H1 (cell line): ENCODE data around the gene BECN2. TPM values are rescaled to one million over a fixed set of nuclear protein-coding genes. Genes with fewer than 3 reads are reported as not detected.

Experiments used
- EP300 ChIP-seq, 2 experiments: IDR thresholded peaks; 1 replicate in 1 of 2; 2 replicates in 1 of 2; pipeline ENCODE4 v1.6.1; 2011 to 2012; ENCODE audit warnings: low read depth in 2 of 2, low read length in 2 of 2, mild to moderate bottlenecking in 2 of 2, borderline replicate concordance in 1 of 2, inconsistent platforms in 1 of 2, moderate library complexity in 1 of 2
- GABPA ChIP-seq: IDR thresholded peaks from 2 replicates; pipeline ENCODE4 v1.6.1; 2011; ENCODE audit warnings: mild to moderate bottlenecking, low read length, moderate library complexity, borderline replicate concordance; ENCODE audit not compliant: insufficient read depth
- POLR2A ChIP-seq, 2 experiments: IDR thresholded peaks; 1 replicate in 1 of 2; 2 replicates in 1 of 2; pipeline ENCODE4 v1.6.1; 2011; ENCODE audit warnings: low read depth in 2 of 2, low read length in 2 of 2, mild to moderate bottlenecking in 2 of 2; ENCODE audit errors: control extremely low read depth in 1 of 2
- SAP30 ChIP-seq: fragments of 300-600 bp; sonication (generic); IDR thresholded peaks from 2 replicates; pipeline ENCODE4 v1.7.1; 2012; ENCODE audit warnings: low read length, moderate library complexity, mild to moderate bottlenecking, inconsistent platforms; ENCODE audit not compliant: insufficient read depth, insufficient replicate concordance
- SP4 ChIP-seq: IDR thresholded peaks from 2 replicates; pipeline ENCODE4 v1.6.1; 2012; ENCODE audit warnings: low read length, inconsistent platforms
- SUZ12 ChIP-seq: fragments of 200-600 bp; sonication (generic); IDR thresholded peaks from 2 replicates; pipeline ENCODE4 v1.6.1; 2012; ENCODE audit warnings: mild to moderate bottlenecking, inconsistent platforms, low read length, moderate library complexity, mixed read lengths
- TCF12 ChIP-seq: IDR thresholded peaks from 2 replicates; pipeline ENCODE4 v1.6.1; 2011; ENCODE audit warnings: low read depth, mild to moderate bottlenecking, low read length
- polyA plus RNA-seq, 7 experiments: library from polyadenylated mRNA; depleted of rRNA in 3 of 7; stranded (reverse) in 5 of 7; unstranded in 2 of 7; fragments of >200 nt in 5 of 7; fragments of 200-250 nt in 2 of 7; gene quantifications; 1 replicate in 5 of 7; 2 replicates in 1 of 7; 4 replicates in 1 of 7; pipeline versions ENCODE4 v1.2.1 to v1.2.3, GENCODE V29; 2011 to 2013; ENCODE audit warnings: missing spikeins in 2 of 7, mixed read lengths in 2 of 7
- total RNA-seq: library from RNA; stranded (reverse); fragmentation: NEBNext Ultra II Directional; extraction: Animal tissue kit (Norgen Biotek cat#: 25700); gene quantifications from 2 replicates; pipeline ENCODE4 v1.2.1, GENCODE V29; 2021
- TF ChIP-seq, protein P1 (sequence below): fragments of 300-600 bp; sonication (generic); IDR thresholded peaks from 2 replicates; pipeline ENCODE4 v1.7.1; 2012; ENCODE audit warnings: low read length, moderate library complexity, mild to moderate bottlenecking, inconsistent platforms; ENCODE audit not compliant: insufficient replicate concordance
- TF ChIP-seq, protein P2 (sequence below): IDR thresholded peaks from 2 replicates; pipeline ENCODE4 v1.6.1; 2011; ENCODE audit warnings: low read length, improper control_type of control experiment
- TF ChIP-seq, protein P3 (sequence below): IDR thresholded peaks from 2 replicates; pipeline ENCODE4 v1.6.1; 2012; ENCODE audit warnings: inconsistent platforms

The BECN2 gene
- total and polyA plus RNA-seq, 2 of the 8 experiments (the other 6 are each of a cell fraction or from before 2014, with no cell fraction given) = not detected

DNA sequence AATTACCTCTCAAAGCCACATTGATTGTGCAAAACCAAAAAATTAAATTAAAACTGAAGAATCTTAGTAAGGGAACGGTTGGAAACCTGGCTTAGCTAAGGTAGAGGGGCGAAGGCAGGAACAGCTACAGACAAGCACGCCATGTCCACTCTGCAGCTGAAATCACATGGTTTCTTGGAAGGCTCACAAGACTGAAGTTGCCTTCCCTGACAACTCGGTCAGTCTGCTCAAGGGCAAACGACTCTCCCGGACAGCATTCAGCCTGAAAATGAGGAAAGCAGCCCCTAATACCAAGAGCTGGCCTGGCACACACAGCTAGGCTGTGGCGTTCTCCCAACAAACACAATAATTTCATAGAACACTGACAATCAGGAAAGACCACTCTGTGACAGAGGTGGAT is 22.7 kb upstream of the BECN2 start (continued):
- TF ChIP-seq, protein P1, sequence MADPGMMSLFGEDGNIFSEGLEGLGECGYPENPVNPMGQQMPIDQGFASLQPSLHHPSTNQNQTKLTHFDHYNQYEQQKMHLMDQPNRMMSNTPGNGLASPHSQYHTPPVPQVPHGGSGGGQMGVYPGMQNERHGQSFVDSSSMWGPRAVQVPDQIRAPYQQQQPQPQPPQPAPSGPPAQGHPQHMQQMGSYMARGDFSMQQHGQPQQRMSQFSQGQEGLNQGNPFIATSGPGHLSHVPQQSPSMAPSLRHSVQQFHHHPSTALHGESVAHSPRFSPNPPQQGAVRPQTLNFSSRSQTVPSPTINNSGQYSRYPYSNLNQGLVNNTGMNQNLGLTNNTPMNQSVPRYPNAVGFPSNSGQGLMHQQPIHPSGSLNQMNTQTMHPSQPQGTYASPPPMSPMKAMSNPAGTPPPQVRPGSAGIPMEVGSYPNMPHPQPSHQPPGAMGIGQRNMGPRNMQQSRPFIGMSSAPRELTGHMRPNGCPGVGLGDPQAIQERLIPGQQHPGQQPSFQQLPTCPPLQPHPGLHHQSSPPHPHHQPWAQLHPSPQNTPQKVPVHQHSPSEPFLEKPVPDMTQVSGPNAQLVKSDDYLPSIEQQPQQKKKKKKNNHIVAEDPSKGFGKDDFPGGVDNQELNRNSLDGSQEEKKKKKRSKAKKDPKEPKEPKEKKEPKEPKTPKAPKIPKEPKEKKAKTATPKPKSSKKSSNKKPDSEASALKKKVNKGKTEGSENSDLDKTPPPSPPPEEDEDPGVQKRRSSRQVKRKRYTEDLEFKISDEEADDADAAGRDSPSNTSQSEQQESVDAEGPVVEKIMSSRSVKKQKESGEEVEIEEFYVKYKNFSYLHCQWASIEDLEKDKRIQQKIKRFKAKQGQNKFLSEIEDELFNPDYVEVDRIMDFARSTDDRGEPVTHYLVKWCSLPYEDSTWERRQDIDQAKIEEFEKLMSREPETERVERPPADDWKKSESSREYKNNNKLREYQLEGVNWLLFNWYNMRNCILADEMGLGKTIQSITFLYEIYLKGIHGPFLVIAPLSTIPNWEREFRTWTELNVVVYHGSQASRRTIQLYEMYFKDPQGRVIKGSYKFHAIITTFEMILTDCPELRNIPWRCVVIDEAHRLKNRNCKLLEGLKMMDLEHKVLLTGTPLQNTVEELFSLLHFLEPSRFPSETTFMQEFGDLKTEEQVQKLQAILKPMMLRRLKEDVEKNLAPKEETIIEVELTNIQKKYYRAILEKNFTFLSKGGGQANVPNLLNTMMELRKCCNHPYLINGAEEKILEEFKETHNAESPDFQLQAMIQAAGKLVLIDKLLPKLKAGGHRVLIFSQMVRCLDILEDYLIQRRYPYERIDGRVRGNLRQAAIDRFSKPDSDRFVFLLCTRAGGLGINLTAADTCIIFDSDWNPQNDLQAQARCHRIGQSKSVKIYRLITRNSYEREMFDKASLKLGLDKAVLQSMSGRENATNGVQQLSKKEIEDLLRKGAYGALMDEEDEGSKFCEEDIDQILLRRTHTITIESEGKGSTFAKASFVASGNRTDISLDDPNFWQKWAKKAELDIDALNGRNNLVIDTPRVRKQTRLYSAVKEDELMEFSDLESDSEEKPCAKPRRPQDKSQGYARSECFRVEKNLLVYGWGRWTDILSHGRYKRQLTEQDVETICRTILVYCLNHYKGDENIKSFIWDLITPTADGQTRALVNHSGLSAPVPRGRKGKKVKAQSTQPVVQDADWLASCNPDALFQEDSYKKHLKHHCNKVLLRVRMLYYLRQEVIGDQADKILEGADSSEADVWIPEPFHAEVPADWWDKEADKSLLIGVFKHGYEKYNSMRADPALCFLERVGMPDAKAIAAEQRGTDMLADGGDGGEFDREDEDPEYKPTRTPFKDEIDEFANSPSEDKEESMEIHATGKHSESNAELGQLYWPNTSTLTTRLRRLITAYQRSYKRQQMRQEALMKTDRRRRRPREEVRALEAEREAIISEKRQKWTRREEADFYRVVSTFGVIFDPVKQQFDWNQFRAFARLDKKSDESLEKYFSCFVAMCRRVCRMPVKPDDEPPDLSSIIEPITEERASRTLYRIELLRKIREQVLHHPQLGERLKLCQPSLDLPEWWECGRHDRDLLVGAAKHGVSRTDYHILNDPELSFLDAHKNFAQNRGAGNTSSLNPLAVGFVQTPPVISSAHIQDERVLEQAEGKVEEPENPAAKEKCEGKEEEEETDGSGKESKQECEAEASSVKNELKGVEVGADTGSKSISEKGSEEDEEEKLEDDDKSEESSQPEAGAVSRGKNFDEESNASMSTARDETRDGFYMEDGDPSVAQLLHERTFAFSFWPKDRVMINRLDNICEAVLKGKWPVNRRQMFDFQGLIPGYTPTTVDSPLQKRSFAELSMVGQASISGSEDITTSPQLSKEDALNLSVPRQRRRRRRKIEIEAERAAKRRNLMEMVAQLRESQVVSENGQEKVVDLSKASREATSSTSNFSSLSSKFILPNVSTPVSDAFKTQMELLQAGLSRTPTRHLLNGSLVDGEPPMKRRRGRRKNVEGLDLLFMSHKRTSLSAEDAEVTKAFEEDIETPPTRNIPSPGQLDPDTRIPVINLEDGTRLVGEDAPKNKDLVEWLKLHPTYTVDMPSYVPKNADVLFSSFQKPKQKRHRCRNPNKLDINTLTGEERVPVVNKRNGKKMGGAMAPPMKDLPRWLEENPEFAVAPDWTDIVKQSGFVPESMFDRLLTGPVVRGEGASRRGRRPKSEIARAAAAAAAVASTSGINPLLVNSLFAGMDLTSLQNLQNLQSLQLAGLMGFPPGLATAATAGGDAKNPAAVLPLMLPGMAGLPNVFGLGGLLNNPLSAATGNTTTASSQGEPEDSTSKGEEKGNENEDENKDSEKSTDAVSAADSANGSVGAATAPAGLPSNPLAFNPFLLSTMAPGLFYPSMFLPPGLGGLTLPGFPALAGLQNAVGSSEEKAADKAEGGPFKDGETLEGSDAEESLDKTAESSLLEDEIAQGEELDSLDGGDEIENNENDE = no peak
- TF ChIP-seq SP4 (no peak), EP300 (IDR thresholded peaks at IDR 0.05; ENCODE audit: borderline replicate concordance in 1 of 2, low read depth in 2 of 2, low read length in 2 of 2) (no peak), POLR2A (IDR thresholded peaks at IDR 0.05; ENCODE audit: control extremely low read depth in 1 of 2, low read depth in 2 of 2, low read length in 2 of 2) (no peak), SAP30 (no peak), SUZ12 (no peak), GABPA (no peak), TCF12 (no peak)
- TF ChIP-seq, protein P2, sequence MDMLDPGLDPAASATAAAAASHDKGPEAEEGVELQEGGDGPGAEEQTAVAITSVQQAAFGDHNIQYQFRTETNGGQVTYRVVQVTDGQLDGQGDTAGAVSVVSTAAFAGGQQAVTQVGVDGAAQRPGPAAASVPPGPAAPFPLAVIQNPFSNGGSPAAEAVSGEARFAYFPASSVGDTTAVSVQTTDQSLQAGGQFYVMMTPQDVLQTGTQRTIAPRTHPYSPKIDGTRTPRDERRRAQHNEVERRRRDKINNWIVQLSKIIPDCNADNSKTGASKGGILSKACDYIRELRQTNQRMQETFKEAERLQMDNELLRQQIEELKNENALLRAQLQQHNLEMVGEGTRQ = no peak
- TF ChIP-seq, protein P3, sequence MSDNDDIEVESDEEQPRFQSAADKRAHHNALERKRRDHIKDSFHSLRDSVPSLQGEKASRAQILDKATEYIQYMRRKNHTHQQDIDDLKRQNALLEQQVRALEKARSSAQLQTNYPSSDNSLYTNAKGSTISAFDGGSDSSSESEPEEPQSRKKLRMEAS = no peak
